SK-N-MC (cell line): ENCODE data around the gene ANKRD39.

ENCODE experiments used
- DNase-seq: peaks from one replicate; pipeline ENCODE4 v3.0.0-alpha.2; 2011; ENCODE audit warnings: low read depth, low spot score
- H3K27ac ChIP-seq: fragments of 200-600 bp; sonication (generic); 2 replicates; pipeline ENCODE4 v1.5.1; 2016; ENCODE audit warnings: mixed run types
- H3K36me3 ChIP-seq: fragments of 200-600 bp; sonication (generic); 2 replicates; pipeline ENCODE4 v1.6.1; 2017; ENCODE audit warnings: antibody characterized with exemption, low read length, mixed read lengths; ENCODE audit not compliant: insufficient read depth
- H3K4me3 ChIP-seq: fragments of 200-600 bp; sonication (generic); 2 replicates; pipeline ENCODE4 v1.5.1; 2016
- H3K9ac ChIP-seq: fragments of 200-600 bp; sonication (generic); 2 replicates; pipeline ENCODE4 v1.8.0; 2017; ENCODE audit warnings: mixed run types, mixed read lengths; ENCODE audit not compliant: insufficient read length
- H3K9me3 ChIP-seq: fragments of 200-600 bp; sonication (generic); 2 replicates; pipeline ENCODE4 v1.6.1; 2017; ENCODE audit warnings: low read depth, mild to moderate bottlenecking, antibody characterized with exemption, low read length, moderate library complexity, mixed read lengths
- EZH2 ChIP-seq: fragments of 200-600 bp; sonication (generic); IDR thresholded peaks from one replicate; pipeline ENCODE4 v1.6.1; 2017; ENCODE audit warnings: antibody characterized with exemption
- FOXP2 ChIP-seq: optimal IDR thresholded peaks from 2 replicates; pipeline ENCODE3; 2011; ENCODE audit warnings: mild to moderate bottlenecking, moderate library complexity; ENCODE audit not compliant: insufficient read depth; ENCODE audit errors: extremely low read length, control extremely low read depth
- POLR2AphosphoS5 ChIP-seq: IDR thresholded peaks from 2 replicates; pipeline ENCODE4 v1.6.1; 2012; ENCODE audit warnings: mild to moderate bottlenecking, low read depth, low read length, borderline replicate concordance

ANKRD39 gene

DNA sequence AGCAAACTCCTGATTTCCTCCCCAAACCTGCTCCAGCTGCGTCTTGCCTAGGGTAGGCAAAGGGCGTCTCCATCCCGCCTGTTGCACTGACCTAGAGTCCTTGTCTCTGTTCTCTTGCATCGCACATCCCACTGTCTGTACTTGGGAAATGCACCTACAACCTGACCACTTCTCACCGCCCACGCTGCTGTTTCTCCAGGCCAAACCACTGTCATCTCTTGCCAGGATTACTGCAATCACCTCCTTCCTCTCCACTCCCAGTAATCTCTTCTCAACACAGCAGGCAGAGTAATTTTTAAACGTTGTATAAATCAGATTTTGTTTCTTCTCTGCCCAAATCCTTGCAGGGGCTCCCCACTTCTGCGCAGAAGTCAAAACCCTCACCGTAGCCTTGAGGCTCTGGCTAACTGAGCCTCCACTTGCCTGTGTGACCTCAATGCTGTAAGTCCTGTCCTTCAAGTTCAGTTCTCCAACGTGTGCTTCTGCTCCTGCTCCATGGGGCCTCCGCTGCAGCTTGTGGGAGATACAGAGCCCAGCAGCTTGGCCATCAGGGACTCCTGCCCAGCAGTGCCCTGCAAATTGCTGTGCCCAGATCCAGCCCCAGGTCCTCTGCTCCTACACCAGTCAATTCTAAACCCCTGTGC lies 39.8 kb upstream of the ANKRD39 start:
- TF ChIP-seq FOXP2 (no peak), POLR2AphosphoS5 (no peak), EZH2 (no peak)
- DNase-seq: no peak
- no peak overlapping the region for H3K9ac ChIP-seq
- H3K27ac ChIP-seq: no peak overlapping the region
- no peaks in the 10 kb centered on the region for H3K9me3 ChIP-seq
- H3K4me3 ChIP-seq: no peak overlapping the region
- H3K36me3 ChIP-seq: no peaks in the 10 kb centered on the region

DNA sequence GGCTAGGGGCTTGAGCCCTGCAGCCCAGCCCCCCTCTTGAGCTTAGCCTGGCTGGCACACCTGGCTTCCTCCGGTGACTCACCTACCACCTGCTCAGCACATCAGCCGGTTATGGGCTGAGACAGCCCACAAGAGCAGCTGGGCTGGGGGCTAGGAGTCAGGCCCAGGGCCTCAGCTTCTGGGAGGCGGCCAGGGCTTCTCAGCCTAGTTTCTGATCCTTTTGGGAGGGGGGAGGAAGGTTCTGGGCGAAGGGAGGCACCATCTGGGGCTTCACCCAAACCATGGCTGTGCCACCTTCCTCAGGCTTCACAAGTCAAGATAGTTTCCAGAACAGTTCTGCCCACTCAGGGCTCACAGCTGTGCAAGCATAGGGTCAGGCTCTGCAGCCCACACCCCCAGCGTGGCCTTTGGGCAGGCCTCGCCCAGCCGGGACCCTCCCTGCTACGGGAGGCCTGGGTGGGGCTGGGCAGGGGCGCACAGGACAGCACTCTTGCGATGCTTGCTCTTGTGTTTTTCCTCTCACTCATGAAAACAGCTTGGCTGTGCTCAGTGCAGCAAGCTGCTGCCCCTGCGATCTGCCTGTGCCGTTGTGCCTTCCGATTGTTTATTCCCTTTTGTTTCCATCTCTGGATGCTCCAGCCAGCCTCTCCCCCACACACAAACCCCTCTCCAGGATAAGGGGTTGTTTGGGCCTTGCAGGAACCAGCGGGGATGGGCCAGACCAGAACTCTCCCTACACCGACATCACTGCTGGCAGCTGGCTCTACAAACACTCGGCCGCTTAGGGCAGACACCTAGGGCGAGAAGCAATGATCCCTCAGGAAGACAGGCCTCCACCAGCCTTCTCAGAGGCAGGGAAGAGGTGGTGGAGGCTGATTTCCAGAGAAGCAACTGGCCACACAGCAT lies 38.2 kb upstream of the ANKRD39 start:
- TF ChIP-seq FOXP2: no peak
- no peak for TF ChIP-seq EZH2
- TF ChIP-seq POLR2AphosphoS5: no peak
- H3K9ac ChIP-seq: no peak overlapping the region
- DNase-seq: no peak
- no peak overlapping the region for H3K27ac ChIP-seq
- H3K9me3 ChIP-seq: no peaks in the 10 kb centered on the region
- no peak overlapping the region for H3K4me3 ChIP-seq
- H3K36me3 ChIP-seq: no peaks in the 10 kb centered on the region

DNA sequence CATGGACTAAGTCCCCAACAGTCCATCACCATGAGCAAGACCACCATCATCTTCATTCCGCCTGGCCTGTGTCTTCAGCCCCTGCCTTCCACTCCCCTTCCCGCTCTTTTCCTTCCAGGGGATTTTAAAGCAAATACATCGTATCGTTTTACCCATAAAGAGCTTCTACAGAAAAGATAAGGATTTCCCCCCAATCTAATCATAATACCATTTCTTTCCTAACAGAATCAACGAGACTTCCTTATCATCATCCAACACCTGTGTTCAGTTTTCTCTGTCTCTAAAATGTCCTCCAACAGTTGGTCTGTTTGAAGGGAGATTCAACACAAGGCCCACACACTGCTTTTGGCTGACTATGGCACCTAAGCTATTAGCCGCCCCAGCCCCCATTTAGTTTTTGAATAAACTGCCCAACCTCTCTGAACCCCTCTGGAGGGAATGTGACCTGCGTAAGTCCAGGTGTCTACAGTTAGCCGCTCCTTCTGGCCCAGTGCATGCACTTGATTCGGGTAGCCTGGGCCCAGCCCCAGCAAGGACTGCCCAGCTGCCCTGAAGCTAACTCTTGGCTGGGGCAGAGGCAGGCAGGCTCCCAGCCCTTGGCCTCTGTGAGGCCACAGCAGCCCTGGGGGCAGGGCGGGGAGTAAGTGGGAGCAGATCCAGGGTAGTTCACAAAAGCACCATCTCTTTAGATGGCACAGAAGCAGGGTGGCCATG lies 37.4 kb upstream of the ANKRD39 start:
- H3K9me3 ChIP-seq: no peaks in the 10 kb centered on the region
- no peak for TF ChIP-seq POLR2AphosphoS5
- no peak for TF ChIP-seq FOXP2
- TF ChIP-seq EZH2: no peak
- DNase-seq: no peak
- no peaks in the 10 kb centered on the region for H3K36me3 ChIP-seq
- H3K4me3 ChIP-seq: no peak overlapping the region
- H3K9ac ChIP-seq: no peak overlapping the region
- H3K27ac ChIP-seq: no peak overlapping the region

DNA sequence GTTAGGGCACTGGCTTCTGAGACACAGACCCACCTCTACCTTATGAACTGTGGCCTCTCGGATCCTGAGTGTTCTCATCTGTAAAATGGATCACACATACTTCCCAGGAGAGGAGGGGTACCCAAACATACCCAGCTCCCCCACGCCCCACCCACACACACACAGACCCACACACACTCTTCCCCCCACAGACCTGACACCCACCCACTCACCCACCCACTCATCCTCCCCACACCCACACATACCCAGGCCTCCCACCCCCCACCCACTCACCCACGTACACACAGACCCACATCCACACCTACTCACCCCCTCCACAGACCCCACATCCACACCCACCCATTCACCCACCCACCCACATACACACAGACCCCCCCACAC lies 36.3 kb upstream of the ANKRD39 start:
- no peak for TF ChIP-seq POLR2AphosphoS5
- no peak for TF ChIP-seq FOXP2
- TF ChIP-seq EZH2: no peak
- Histone ChIP-seq H3K9ac (no peak overlapping the region), H3K9me3 (no peaks in the 10 kb centered on the region), H3K27ac (no peak overlapping the region), H3K36me3 (no peaks in the 10 kb centered on the region), H3K4me3 (no peak overlapping the region)
- no peak for DNase-seq

DNA sequence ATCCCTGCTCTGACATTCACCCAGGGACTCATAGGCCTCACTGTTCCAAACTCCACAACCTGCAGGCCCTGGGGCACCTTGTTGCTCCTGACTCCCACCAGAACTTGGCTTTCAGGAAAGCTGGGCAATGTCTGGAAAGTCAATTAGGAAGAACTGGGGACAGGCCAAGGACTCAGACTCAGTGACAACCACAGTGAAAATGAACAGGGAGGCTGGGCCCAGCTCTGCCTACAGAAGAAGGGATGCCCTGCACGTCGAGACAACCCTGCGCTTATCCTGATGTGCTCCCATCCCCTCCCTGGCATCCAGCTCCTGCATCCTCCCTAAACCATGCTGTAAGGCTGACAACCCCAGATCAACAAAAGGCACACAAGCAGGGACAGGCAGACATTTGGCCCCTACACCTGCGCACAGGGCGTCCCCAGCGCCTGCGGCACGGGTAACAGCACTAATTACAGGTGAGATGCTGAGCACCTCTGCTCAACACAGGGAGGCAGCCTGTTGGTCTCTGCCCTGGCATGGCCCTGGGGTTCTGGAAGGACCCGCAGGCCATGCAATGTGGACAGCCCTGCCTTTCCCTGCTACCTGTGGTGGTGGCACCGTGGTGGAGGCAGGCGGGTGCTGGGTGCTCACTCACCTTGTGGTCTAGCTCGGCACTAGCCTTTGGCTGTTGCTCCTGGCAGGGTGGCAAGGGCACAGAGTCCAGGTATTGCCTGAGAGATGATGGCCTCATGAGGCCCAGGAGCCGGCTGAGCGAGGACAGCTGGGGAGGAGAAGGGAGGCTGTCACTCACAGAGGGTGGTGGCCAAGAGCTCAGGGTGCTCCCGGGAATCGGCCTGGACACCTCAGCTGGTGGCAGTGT lies 35.7 kb upstream of the ANKRD39 start:
- no peak overlapping the region for H3K9ac ChIP-seq
- no peaks in the 10 kb centered on the region for H3K9me3 ChIP-seq
- no peak for TF ChIP-seq EZH2
- TF ChIP-seq POLR2AphosphoS5: no peak
- TF ChIP-seq FOXP2: no peak
- H3K27ac ChIP-seq: no peak overlapping the region
- no peak for DNase-seq
- H3K4me3 ChIP-seq: no peak overlapping the region
- H3K36me3 ChIP-seq: no peaks in the 10 kb centered on the region

DNA sequence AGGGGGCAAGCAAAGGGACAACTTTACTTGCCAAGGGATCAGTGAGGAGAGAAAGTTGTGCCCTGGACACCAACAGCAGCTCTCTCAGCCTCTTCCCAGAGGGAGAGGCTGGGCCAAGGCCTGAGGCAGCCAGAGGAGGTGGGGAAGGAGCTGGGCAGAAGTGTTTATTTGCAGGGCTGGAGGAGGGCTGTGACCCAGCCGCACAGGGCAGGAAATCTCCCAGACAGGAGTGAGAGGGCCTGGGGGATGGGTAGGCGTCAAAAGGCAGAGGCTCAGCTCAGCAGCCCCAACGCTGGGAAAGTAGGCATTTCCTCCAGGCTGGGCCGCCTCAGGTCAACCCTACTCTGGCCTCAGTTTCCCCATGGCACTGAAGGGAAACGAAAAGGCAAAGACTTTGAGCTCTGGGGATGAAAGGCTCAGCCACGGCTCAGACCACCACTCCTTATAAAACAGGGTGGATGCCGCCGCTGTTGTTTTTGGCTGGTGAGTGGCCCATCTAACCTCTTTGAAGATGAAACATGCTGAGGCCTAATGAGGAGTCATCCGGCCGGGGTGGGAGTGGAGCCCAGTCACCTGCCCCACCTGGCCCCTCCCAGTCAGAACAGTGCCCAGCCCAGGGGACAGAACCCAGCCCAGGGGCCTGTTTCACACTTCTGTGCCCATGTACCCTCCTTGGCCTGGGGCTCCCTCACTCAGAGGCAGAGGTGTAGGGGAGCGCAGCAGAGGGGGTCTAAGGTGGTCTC lies 33.9 kb upstream of the ANKRD39 start:
- no peak overlapping the region for H3K9ac ChIP-seq
- no peak overlapping the region for H3K27ac ChIP-seq
- no peaks in the 10 kb centered on the region for H3K36me3 ChIP-seq
- no peak for DNase-seq
- H3K4me3 ChIP-seq: no peak overlapping the region
- TF ChIP-seq FOXP2: no peak
- no peak for TF ChIP-seq EZH2
- TF ChIP-seq POLR2AphosphoS5: no peak
- H3K9me3 ChIP-seq: no peaks in the 10 kb centered on the region

- TF ChIP-seq FOXP2: no peak
- no peak for TF ChIP-seq POLR2AphosphoS5
- no peak for TF ChIP-seq EZH2
- no peak overlapping the region for H3K4me3 ChIP-seq
- H3K9ac ChIP-seq: no peak overlapping the region
- DNase-seq: no peak
- no peaks in the 10 kb centered on the region for H3K36me3 ChIP-seq
- no peaks in the 10 kb centered on the region for H3K9me3 ChIP-seq
- no peak overlapping the region for H3K27ac ChIP-seq
Measured at GRCh38 chr2:96890726-96891385, 33.0 kb upstream of the ANKRD39 start.
